GM21619 (cell line): Measurements from ENCODE around the gene TOM1.
A peak's percentile ranks its signal among the peaks of the same experiment; 100 is the strongest.
"Not testable (repeated sequence)": the region's sequence is repeated elsewhere in the genome, so short reads cannot be mapped to it uniquely, and the experiment has no call there.

Experiments used
- ATAC-seq: cut with Tn5 transposase; IDR thresholded peaks from one replicate; pipeline ENCODE4 v1.9.1; 2021; ENCODE audit not compliant: unreplicated experiment

The TOM1 gene

DNA sequence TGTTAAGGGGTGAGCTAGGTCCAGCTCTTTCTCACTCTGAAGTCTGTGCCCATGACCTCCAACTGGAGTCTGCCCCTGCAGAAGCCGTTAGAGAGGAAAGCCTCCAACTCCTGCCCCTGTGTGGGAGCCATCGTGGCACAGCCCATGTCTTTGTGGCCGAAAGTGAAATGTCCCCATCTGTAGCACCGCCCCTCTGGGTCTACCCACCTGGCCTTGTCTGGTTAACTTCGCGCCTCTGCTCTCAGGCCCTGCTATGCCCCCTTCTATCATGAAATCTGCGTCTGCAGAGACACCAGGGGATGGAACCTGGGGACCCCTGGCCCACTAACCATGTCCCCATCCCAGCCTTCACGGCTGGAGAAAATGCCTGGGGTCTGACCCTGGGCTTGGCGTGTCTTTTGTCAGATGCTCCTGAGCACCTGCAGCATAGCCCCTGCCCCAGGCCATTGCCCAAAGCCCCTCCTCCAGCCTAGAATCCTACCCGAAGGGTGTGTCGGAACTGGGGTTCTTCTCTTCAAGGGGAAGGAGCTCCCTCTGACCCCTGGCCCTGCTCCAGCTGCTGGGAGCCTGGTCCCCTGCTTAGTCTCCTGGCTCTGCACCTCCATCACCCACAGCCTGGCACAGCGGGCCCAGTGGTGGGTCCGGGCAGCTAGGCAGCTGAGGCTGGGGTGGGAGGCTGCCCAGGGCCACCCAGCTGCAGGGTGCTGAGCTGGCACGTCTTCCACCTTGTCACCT, 45.4 kb downstream of the TOM1 start:
- ATAC-seq: no peak

DNA sequence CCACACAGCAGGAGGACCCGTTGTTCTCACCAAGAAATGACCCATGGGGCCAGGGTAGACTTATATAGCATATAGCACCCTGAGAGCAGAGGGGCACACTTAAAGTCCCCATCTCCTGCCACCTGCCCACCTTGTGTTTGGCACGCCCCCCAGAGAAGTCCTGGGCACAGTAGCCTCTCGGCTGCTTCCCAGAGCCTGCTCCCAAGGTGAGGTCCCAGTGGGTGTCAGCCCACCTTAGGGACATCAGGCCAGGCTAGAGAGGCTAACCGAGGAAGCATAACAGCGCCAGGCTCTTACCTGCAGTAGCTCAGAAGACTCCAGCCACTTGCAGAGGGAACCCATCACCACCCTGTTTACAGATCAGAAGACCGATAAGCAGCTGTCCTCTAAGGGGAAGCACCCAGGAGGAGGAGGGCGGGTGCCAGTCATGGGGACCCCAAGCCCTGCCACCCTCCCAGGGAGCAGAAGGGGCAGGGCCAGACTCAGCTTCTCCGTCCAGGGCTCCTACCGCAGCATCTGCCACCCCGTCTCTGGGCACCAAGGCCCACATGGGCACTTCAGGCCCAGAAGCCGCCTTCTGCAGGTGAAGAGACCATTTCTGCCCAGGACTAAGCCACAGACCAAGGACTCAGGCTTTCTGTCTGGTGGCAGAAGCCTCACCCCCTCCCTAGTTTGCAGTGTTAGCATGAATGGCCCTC, 46.3 kb downstream of the TOM1 start:
- ATAC-seq: no peak

GRCh38 chr22:35346596-35347220, 47.0 kb downstream of the TOM1 start:
- ATAC-seq: no peak

DNA sequence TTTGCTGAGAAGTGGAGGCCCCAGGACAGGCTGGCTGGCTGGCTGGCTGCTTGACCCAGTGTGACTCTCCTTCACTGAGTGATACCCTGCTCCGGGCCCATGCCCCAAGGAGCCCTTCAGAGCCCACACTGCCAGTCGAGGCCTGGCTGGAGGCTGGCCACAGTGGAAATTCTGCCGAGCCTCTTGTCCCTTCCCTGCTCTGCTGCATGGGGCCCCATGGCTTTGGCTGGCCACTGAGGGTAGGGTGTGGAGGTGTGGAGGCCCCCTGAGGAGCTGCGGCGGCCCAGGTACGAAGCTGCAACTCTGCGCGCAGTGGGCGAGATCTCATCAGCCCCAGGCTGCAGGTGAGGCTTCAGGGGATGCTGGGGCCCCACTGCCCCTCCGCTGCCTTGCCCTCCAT, 47.8 kb downstream of the TOM1 start:
- ATAC-seq: no peak

DNA sequence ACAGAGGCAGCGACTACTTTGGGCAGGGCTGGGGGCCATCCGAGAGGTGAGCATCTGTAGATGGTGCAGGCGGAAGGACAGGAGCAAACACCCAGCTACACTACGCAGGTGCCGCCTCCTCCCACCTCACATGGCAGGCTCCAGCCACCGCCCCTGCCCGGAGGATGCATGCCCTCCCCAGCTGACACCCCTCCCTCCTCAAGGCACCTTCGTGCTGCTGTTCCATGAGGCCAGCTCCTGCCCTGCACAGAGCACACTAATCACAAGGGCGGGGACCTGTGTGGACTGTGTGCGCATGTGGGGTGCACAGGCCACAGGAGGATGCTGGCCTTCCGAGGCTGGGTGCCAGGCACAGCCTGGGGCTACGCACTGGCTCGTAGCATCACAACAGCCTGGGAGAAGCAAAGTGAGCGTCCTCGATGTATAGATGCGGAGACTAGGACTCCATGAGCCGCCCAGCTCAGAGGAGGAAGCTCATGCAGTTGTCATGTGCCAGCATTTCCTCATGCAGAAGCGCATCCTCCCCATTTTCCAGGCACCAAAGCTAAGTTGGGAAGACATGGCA, 48.4 kb downstream of the TOM1 start:
- no peak for ATAC-seq

DNA sequence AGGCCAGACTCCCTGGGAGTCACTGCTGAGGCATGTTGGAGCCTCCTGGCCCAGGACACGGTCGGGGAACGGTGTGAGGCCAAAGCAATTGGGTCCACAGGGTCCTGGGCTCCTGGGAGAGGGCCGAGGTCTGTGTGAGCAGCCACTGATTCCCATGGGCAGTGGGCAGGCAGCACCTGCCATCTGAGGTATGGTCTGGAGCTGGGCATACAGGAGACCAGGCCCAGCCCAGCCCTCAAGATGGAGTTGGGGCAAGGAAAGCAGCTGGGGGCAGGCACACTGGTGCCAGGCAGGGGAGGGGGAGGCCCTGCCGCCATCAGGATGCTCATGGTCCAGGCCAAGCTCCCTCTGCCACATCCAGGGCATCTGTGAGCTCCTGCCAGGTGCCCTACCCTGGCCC, 49.0 kb downstream of the TOM1 start:
- no peak for ATAC-seq

DNA sequence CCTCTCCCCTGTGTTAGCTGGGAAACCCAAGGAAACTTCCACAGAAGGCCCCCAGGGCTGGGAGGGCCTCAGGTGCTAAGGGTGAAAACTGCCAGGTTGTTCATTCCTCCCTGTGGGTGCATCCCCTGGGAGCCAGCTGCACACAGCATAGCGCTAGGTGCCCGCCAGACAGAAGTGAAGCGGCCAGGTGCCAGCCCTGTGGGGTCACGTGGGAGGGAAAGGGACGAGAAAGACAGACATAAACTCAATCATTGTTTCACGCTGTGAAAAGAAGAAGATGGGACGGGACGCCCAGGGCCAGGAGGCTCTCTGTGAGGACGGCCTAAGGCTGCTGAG, 49.6 kb downstream of the TOM1 start:
- ATAC-seq: no peak

- ATAC-seq: no peak
Observed at GRCh38 chr22:35349704-35350538, 50.2 kb downstream of the TOM1 start.

DNA sequence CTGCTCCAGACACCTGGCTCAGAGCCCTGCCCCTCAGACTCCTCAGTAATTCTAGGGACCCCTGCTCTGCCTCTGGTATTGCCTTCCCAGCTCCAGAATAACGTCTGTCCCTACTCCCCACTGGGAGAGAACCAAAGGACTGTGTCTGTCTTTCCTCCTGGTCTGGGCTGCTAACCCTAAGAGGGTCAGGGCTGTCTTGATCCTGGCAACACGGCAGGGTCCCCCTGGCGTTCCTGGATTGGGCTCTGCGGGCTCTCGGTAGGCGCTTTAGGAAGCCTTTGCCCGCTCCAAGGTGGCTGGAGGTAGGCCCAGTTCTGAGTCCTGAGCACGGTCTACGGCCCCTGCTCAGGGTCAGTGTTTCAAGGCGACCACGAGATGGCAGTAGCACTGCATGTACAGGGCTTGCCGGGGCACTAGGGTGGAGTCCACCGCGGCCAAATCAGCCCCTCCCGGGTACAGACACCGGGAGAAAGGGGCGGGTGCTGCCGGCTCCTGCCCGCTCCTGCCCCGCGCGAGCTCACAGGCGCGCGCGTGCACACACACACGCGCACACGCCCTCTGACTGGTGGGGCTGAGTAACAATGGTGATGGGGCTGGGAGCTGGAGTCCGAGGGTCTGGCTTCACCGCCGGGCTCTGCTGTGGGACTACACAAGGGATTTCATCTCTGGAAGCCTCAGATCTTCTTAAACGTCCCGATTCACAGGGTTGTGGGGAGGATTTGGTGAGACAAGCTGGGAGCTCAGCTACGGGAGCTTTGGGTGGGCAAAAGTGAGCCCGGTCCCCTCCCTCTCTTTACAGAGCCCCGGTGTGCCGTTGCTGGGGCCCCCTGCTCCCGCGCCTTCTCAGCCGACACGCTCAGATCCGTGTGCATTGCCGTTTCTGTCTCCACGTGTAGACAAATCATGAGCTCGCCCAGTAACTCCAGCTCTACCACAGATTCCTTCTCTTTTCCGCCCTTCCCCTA, 51.1 kb downstream of the TOM1 start:
- ATAC-seq: peak; percentile 76

DNA sequence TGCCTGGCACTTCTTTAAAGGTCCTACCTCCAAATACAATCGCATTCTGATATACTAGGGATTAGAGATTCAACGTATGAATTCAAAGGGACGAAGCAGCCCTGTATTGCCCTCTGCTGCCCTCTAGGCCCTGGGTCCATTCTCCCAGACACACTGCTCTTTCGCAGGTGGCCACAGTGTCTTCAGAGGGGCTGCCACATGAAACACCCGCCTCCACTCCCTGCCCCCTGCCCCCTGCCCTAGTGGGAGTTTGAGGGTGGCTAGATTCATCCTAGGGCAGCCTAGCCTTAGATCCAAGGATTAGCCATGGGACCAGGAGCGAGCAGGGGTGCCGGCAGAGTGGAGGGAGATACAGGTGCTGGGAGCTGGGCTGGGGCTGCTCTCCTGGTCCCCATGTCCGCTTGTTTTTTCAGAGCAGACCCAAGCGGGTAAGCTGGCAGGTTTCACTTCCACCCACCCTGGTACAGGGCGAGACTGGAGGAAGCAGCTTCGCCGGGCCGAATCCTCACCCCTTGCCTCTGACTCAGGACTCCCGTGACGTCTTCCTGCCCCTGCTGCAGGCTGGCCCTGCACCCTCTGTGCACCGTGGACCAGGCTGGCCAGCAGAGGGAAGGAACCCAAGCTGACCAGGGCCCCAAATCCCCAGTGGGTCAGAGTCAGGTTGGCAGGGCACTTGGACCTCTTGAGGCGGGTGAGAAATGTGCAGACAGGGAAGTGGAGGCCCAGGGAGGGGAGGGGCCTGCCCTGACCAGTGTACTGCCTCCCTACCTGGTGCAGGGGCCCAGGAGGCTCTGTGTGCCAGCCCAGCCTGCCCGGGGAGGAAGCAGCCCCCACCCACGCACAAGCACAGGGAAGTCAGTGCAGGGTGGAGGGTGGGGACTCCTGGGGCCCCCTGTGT, 52.8 kb downstream of the TOM1 start:
- ATAC-seq: peak; percentile 31

DNA sequence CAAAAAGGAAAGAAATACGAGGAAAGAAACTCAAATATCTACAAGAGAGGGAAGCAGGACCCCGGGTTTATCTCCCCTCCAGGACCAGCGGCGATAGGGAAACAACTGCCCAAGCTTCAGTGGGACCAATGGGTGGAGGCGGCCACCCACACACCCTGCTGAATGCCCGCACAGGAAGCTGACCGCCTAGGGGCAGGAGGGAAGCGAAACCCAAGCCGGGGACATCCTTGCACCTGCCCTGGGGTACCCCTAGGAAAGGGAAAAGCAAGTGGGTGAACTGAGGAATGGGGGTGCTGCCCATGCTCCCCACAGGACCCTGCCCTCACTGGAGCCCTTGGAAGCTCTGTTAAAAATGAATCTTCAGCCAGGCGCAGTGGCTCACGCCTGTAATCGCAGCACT, 53.6 kb downstream of the TOM1 start:
- no peak for ATAC-seq

DNA sequence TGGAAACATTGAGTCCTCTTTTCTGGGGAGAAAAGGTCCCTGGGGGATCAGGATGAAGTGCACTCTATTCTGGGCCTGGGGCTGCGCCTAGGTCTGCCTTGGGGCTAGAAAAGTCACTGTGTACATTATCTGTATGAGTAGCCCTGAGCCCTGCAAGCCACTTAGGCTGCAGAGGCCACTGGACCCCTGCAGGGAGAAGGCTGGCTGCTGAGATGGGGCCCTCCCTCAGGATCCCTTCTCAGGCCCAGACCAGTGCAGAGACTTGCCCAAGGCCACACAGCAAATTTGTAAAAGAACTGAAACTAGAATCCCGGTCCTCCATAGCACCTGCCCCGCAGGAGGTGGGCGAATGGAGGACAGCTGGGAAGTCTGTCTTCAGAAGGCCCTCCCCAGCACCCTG, 54.4 kb downstream of the TOM1 start:
- no peak for ATAC-seq

- ATAC-seq: no peak
Observed at GRCh38 chr22:35357883-35358621, 58.4 kb downstream of the TOM1 start.

GRCh38 chr22:35359380-35360065, 59.8 kb downstream of the TOM1 start:
- no peak for ATAC-seq

- ATAC-seq: no peak
Observed at GRCh38 chr22:35361001-35361558, 61.4 kb downstream of the TOM1 start.

GRCh38 chr22:35363566-35364086, 63.9 kb downstream of the TOM1 start:
- ATAC-seq: no peak

DNA sequence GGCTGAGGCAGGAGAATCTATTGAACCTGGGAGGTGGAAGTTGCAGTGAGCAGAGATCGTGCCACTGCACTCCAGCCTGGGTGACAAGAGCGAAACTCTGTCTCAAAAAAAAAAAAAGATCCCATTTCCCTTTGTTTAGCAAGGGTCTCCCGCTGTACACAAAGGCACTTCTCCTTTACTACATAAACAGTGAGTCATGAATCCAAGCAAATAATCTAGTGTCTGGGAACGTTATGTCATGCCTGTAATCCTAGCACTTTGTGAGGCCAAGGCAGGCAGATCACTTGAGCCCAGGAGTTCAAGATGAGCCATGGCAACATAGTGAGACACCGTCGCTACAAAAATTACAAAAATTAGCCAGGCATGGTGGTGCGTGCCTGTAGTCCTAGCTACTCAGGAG, 64.5 kb downstream of the TOM1 start:
- not testable (repeated sequence) for ATAC-seq
